Measurements from ENCODE around the gene NTM.

Gene NTM

DNA sequence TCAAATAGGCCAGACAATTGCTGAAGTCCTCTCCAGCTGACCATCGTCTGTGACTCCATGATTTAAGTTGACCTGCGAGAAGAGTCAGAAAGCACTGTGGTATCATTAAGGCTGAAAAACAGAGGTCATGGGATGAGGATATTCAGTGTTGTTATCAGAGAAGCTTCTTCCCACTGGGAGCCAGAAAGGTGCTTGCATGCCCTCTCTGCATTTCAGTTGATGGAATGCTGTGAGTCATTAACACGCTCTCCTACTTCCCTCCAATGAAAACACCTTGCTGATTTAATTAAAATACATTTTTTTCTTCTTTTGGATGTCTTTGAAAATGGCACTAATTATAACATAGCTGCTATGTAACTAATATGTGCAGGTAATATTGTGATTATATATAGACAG, 667.0 kb downstream of the NTM start:
- H3K27ac ChIP-seq (ENCODE audit: low read depth, low read length) = no peak overlapping the region
- no peaks in the 10 kb centered on the region for H3K36me3 ChIP-seq (ENCODE audit: control insufficient read depth, low read length)
- H3K27me3 ChIP-seq (ENCODE audit: control insufficient read depth, low read length) = no peaks in the 10 kb centered on the region
- H3K4me2 ChIP-seq (ENCODE audit: low read length) = no peak overlapping the region
- no peaks in the 10 kb centered on the region for H3K79me2 ChIP-seq (ENCODE audit: control insufficient read depth, low read length)
- H3K4me1 ChIP-seq (ENCODE audit: control insufficient read depth, low read length) = peaks cover 6% of the 10 kb centered on the region
- no peaks in the 10 kb centered on the region for H3F3A ChIP-seq (ENCODE audit: control insufficient read depth, insufficient read depth)
- no peaks in the 10 kb centered on the region for H3K9me2 ChIP-seq (replicated peaks; ENCODE audit: control insufficient read depth, low read length)
- TF ChIP-seq, protein P1, sequence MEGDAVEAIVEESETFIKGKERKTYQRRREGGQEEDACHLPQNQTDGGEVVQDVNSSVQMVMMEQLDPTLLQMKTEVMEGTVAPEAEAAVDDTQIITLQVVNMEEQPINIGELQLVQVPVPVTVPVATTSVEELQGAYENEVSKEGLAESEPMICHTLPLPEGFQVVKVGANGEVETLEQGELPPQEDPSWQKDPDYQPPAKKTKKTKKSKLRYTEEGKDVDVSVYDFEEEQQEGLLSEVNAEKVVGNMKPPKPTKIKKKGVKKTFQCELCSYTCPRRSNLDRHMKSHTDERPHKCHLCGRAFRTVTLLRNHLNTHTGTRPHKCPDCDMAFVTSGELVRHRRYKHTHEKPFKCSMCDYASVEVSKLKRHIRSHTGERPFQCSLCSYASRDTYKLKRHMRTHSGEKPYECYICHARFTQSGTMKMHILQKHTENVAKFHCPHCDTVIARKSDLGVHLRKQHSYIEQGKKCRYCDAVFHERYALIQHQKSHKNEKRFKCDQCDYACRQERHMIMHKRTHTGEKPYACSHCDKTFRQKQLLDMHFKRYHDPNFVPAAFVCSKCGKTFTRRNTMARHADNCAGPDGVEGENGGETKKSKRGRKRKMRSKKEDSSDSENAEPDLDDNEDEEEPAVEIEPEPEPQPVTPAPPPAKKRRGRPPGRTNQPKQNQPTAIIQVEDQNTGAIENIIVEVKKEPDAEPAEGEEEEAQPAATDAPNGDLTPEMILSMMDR (IDR thresholded peaks at IDR 0.05; ENCODE audit: low read depth, low read length, poor library complexity, severe bottlenecking) = no peak
- TF ChIP-seq EZH2phosphoT487 (IDR thresholded peaks at IDR 0.05; ENCODE audit: borderline replicate concordance, low read length) = no peak
- H3K4me3 ChIP-seq (ENCODE audit: low read length) = no peak overlapping the region
- no peaks in the 10 kb centered on the region for H3K9me3 ChIP-seq (ENCODE audit: control insufficient read depth, insufficient read depth, low read length)
- H4K20me1 ChIP-seq (ENCODE audit: control insufficient read depth, insufficient read depth, low read depth, low read length) = no peaks in the 10 kb centered on the region

DNA sequence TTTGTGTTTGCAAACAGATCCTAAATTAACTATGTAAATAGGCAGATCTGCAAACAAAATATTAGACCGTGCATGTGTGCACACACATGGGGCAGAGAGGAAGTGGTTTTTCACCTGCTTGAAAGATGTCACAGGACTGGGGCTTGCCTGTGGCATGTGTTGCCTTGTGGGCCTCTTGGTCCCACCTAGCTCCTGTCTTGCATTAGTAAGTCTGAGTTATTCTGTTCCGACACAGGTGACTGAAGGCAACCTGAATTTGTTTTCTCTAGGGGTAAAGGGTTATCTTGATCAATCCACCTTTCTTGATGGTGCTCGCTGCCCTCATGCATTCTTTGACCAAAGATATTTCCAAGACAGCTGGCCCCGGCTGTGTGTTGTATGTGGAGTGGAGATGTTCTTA, 667.5 kb downstream of the NTM start:
- Histone ChIP-seq H3K27ac (ENCODE audit: low read depth, low read length) (no peak overlapping the region), H3K27me3 (ENCODE audit: control insufficient read depth, low read length) (no peaks in the 10 kb centered on the region), H3K9me3 (ENCODE audit: control insufficient read depth, insufficient read depth, low read length) (no peaks in the 10 kb centered on the region), H3K4me1 (ENCODE audit: control insufficient read depth, low read length) (peaks cover 6% of the 10 kb centered on the region), H3F3A (ENCODE audit: control insufficient read depth, insufficient read depth) (no peaks in the 10 kb centered on the region), H3K4me2 (ENCODE audit: low read length) (no peak overlapping the region), H3K4me3 (ENCODE audit: low read length) (no peak overlapping the region), H3K9me2 (replicated peaks; ENCODE audit: control insufficient read depth, low read length) (no peaks in the 10 kb centered on the region), H3K79me2 (ENCODE audit: control insufficient read depth, low read length) (no peaks in the 10 kb centered on the region), H3K36me3 (ENCODE audit: control insufficient read depth, low read length) (no peaks in the 10 kb centered on the region), H4K20me1 (ENCODE audit: control insufficient read depth, insufficient read depth, low read depth, low read length) (no peaks in the 10 kb centered on the region)
- TF ChIP-seq EZH2phosphoT487 (IDR thresholded peaks at IDR 0.05; ENCODE audit: borderline replicate concordance, low read length) = no peak

DNA sequence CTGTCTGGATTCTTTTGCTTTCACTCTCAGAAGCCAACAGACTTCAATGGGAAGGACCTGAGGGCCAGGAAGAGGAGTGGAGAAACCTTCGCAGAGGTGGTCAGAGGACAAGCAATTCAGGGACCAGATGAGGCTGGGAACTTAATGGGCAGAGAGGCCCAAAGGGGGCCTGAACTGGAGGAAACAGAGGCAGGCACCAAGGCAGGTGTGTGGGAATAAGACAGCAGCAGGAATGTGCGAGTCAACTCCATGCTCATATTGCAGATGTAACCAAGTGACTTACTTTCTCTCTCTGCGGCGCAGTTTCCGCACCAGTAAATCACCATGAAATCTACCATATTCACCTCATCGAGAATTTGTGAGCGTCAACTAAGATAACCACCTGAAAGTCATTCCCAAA, 669.1 kb downstream of the NTM start:
- H3K4me1 ChIP-seq (ENCODE audit: control insufficient read depth, low read length) = peaks cover 6% of the 10 kb centered on the region
- no peak overlapping the region for H3K4me3 ChIP-seq (ENCODE audit: low read length)
- H3K36me3 ChIP-seq (ENCODE audit: control insufficient read depth, low read length) = no peaks in the 10 kb centered on the region
- H4K20me1 ChIP-seq (ENCODE audit: control insufficient read depth, insufficient read depth, low read depth, low read length) = no peaks in the 10 kb centered on the region
- H3F3A ChIP-seq (ENCODE audit: control insufficient read depth, insufficient read depth) = no peaks in the 10 kb centered on the region
- TF ChIP-seq, protein P1 (IDR thresholded peaks at IDR 0.05; ENCODE audit: low read depth, low read length, poor library complexity, severe bottlenecking) = no peak
- TF ChIP-seq EZH2phosphoT487 (IDR thresholded peaks at IDR 0.05; ENCODE audit: borderline replicate concordance, low read length) = no peak
- no peak overlapping the region for H3K27ac ChIP-seq (ENCODE audit: low read depth, low read length)
- H3K9me3 ChIP-seq (ENCODE audit: control insufficient read depth, insufficient read depth, low read length) = no peaks in the 10 kb centered on the region
- no peaks in the 10 kb centered on the region for H3K9me2 ChIP-seq (replicated peaks; ENCODE audit: control insufficient read depth, low read length)
- no peak overlapping the region for H3K4me2 ChIP-seq (ENCODE audit: low read length)
- no peaks in the 10 kb centered on the region for H3K79me2 ChIP-seq (ENCODE audit: control insufficient read depth, low read length)
- no peaks in the 10 kb centered on the region for H3K27me3 ChIP-seq (ENCODE audit: control insufficient read depth, low read length)

DNA sequence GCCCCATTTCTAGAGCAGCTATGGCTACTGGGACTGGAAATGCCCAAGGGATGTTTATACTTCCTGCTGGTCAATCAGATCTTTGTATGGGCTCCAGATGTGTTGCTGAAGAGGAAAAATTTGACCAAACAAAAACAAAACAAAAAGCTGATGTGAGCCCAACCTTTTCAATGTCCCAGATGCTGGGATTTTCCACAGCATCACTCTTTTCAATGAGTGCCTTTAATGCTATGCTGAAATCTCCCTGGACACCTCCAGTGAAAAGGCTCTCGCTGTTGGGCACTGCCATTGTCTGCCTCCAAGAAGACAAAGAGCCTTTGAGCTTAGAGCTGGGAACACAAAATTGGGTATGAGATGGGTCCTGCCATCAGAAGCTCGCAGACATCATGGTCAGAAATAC, 671.9 kb downstream of the NTM start:
- Histone ChIP-seq H3K36me3 (ENCODE audit: control insufficient read depth, low read length) (no peaks in the 10 kb centered on the region), H3K4me2 (ENCODE audit: low read length) (no peak overlapping the region), H3K9me2 (replicated peaks; ENCODE audit: control insufficient read depth, low read length) (no peaks in the 10 kb centered on the region), H3K27ac (ENCODE audit: low read depth, low read length) (no peak overlapping the region), H3K79me2 (ENCODE audit: control insufficient read depth, low read length) (no peaks in the 10 kb centered on the region), H3K4me3 (ENCODE audit: low read length) (no peak overlapping the region), H3K4me1 (ENCODE audit: control insufficient read depth, low read length) (peaks cover 6% of the 10 kb centered on the region), H3K27me3 (ENCODE audit: control insufficient read depth, low read length) (no peaks in the 10 kb centered on the region), H4K20me1 (ENCODE audit: control insufficient read depth, insufficient read depth, low read depth, low read length) (no peaks in the 10 kb centered on the region), H3K9me3 (ENCODE audit: control insufficient read depth, insufficient read depth, low read length) (no peaks in the 10 kb centered on the region), H3F3A (ENCODE audit: control insufficient read depth, insufficient read depth) (no peaks in the 10 kb centered on the region)
- no peak for TF ChIP-seq EZH2phosphoT487 (IDR thresholded peaks at IDR 0.05; ENCODE audit: borderline replicate concordance, low read length)
- TF ChIP-seq, protein P1 (IDR thresholded peaks at IDR 0.05; ENCODE audit: low read depth, low read length, poor library complexity, severe bottlenecking) = no peak
